HepG2 (cell line): ENCODE results near the gene GAS5. TPM values are rescaled to one million over a fixed set of nuclear protein-coding genes. Genes with fewer than 3 reads are reported as not detected.
A peak's percentile ranks its signal among the peaks of the same experiment; 100 is the strongest.

Experiments used
- AHR ChIP-seq: IDR thresholded peaks from 2 replicates; pipeline ENCODE4 v1.6.1; 2018; ENCODE audit warnings: missing genetic modification reagents, missing compliant biosample characterization
- EED ChIP-seq: sonication (generic); formaldehyde crosslinking; IDR thresholded peaks from 2 replicates; pipeline ENCODE4 v1.5.0; 2020; ENCODE audit warnings: mild to moderate bottlenecking, missing genetic modification reagents
- GZF1 ChIP-seq: sonication (generic); formaldehyde crosslinking; IDR thresholded peaks from 2 replicates; pipeline ENCODE4 v1.5.1; 2020; ENCODE audit warnings: mild to moderate bottlenecking, missing genetic modification reagents
- HNRNPUL1 ChIP-seq: fragments of 200-400 bp; formaldehyde crosslinking; IDR thresholded peaks from 2 replicates; pipeline ENCODE4 v1.6.1; 2017; ENCODE audit warnings: low read depth, mild to moderate bottlenecking, low read length, moderate library complexity
- IRX3 ChIP-seq: sonication (generic); formaldehyde crosslinking; IDR thresholded peaks from 2 replicates; pipeline ENCODE4 v1.8.1; 2023; ENCODE audit warnings: mild to moderate bottlenecking, low read depth, missing genetic modification reagents, borderline replicate concordance
- KDM5B ChIP-seq: sonication (generic); formaldehyde crosslinking; IDR thresholded peaks from 2 replicates; pipeline ENCODE4 v1.4.0; 2020; ENCODE audit warnings: missing genetic modification reagents, mild to moderate bottlenecking, borderline replicate concordance
- KLF15 ChIP-seq: sonication (generic); formaldehyde crosslinking; IDR thresholded peaks from 2 replicates; pipeline ENCODE4 v1.8.1; 2023; ENCODE audit warnings: borderline replicate concordance, mild to moderate bottlenecking, inconsistent platforms, missing genetic modification reagents, mixed read lengths
- MAF1 ChIP-seq: sonication (generic); formaldehyde crosslinking; IDR thresholded peaks from 2 replicates; pipeline ENCODE4 v1.5.0; 2020; ENCODE audit warnings: missing genetic modification reagents, borderline replicate concordance
- MTA3 ChIP-seq: sonication (generic); formaldehyde crosslinking; IDR thresholded peaks from 2 replicates; pipeline ENCODE4 v1.4.0; 2020; ENCODE audit warnings: missing genetic modification reagents
- MXD4 ChIP-seq: IDR thresholded peaks from 2 replicates; pipeline ENCODE4 v1.6.1; 2016; ENCODE audit warnings: mild to moderate bottlenecking, missing biosample characterization, missing genetic modification reagents
- POLR2G ChIP-seq: fragments of 200-400 bp; formaldehyde crosslinking; IDR thresholded peaks from 2 replicates; pipeline ENCODE4 v1.6.1; 2018; ENCODE audit warnings: mild to moderate bottlenecking, low read depth, low read length, moderate library complexity
- RFXAP ChIP-seq: sonication (generic); formaldehyde crosslinking; IDR thresholded peaks from 2 replicates; pipeline ENCODE4 v1.4.0; 2020; ENCODE audit warnings: missing genetic modification reagents, borderline replicate concordance
- RXRA ChIP-seq: sonication (generic); formaldehyde crosslinking; IDR thresholded peaks from 2 replicates; pipeline ENCODE4 v1.5.1; 2020; ENCODE audit warnings: missing genetic modification reagents
- SMARCE1 ChIP-seq: fragments of 450-650 bp; IDR thresholded peaks from 2 replicates; pipeline ENCODE4 v1.6.1; 2017; ENCODE audit warnings: borderline replicate concordance
- TOPORS ChIP-seq: sonication (generic); formaldehyde crosslinking; IDR thresholded peaks from 2 replicates; pipeline ENCODE4 v1.8.0; 2023; ENCODE audit warnings: mild to moderate bottlenecking, missing genetic modification reagents
- ZBTB38 ChIP-seq: sonication (generic); formaldehyde crosslinking; IDR thresholded peaks from 2 replicates; pipeline ENCODE4 v1.5.1; 2020; ENCODE audit warnings: mild to moderate bottlenecking, missing genetic modification reagents
- ZBTB8A ChIP-seq: sonication (generic); formaldehyde crosslinking; IDR thresholded peaks from 2 replicates; pipeline ENCODE4 v1.4.0; 2020; ENCODE audit warnings: mild to moderate bottlenecking, low read depth, missing genetic modification reagents, borderline replicate concordance
- ZFP1 ChIP-seq: IDR thresholded peaks from 2 replicates; pipeline ENCODE4 v1.6.1; 2016
- ZFP41 ChIP-seq: sonication (generic); formaldehyde crosslinking; IDR thresholded peaks from 2 replicates; pipeline ENCODE4 v1.4.0; 2020; ENCODE audit warnings: mild to moderate bottlenecking, missing genetic modification reagents, borderline replicate concordance
- ZFY ChIP-seq: sonication (generic); formaldehyde crosslinking; IDR thresholded peaks from 2 replicates; pipeline ENCODE4 v1.4.0; 2020; ENCODE audit warnings: missing genetic modification reagents
- ZNF121 ChIP-seq: sonication (generic); formaldehyde crosslinking; IDR thresholded peaks from 2 replicates; pipeline ENCODE4 v1.5.0; 2020; ENCODE audit warnings: mild to moderate bottlenecking, missing genetic modification reagents
- ZNF180 ChIP-seq: sonication (generic); formaldehyde crosslinking; IDR thresholded peaks from 2 replicates; pipeline ENCODE4 v1.4.0; 2020; ENCODE audit warnings: low read depth, missing genetic modification reagents, borderline replicate concordance
- ZNF251 ChIP-seq: sonication (generic); formaldehyde crosslinking; IDR thresholded peaks from 2 replicates; pipeline ENCODE4 v1.9.0; 2021; ENCODE audit warnings: mild to moderate bottlenecking, missing genetic modification reagents
- ZNF253 ChIP-seq: sonication (generic); formaldehyde crosslinking; IDR thresholded peaks from 2 replicates; pipeline ENCODE4 v1.8.0; 2022; ENCODE audit warnings: mild to moderate bottlenecking, missing genetic modification reagents, borderline replicate concordance
- ZNF263 ChIP-seq: sonication (generic); formaldehyde crosslinking; IDR thresholded peaks from 2 replicates; pipeline ENCODE4 v1.4.0; 2020; ENCODE audit warnings: missing genetic modification reagents
- ZNF282 ChIP-seq: fragments of 450-650 bp; IDR thresholded peaks from 2 replicates; pipeline ENCODE4 v1.6.1; 2018; ENCODE audit not compliant: partially characterized antibody
- ZNF383 ChIP-seq: sonication (generic); formaldehyde crosslinking; IDR thresholded peaks from 2 replicates; pipeline ENCODE4 v1.4.0; 2020; ENCODE audit warnings: missing genetic modification reagents, mild to moderate bottlenecking, borderline replicate concordance
- ZNF7 ChIP-seq: IDR thresholded peaks from 2 replicates; pipeline ENCODE4 v1.6.1; 2016; ENCODE audit warnings: missing biosample characterization, missing genetic modification reagents
- ZNF720 ChIP-seq: sonication (generic); formaldehyde crosslinking; IDR thresholded peaks from 2 replicates; pipeline ENCODE4 v1.4.0; 2020; ENCODE audit warnings: missing genetic modification reagents
- ZSCAN29 ChIP-seq: sonication (generic); formaldehyde crosslinking; conservative IDR thresholded peaks from 2 replicates; pipeline ENCODE4 v1.4.0; 2020; ENCODE audit warnings: mild to moderate bottlenecking, missing genetic modification reagents
- polyA plus RNA-seq, 8 experiments: library from polyadenylated mRNA; depleted of rRNA in 3 of 8; stranded (reverse) in 7 of 8; unstranded in 1 of 8; fragments of >200 nt; fragmentation: Illumina TruSeq in 4 of 8; extraction: Trizol in 4 of 8; gene quantifications; 2 replicates each; pipeline versions ENCODE4 v1.2.1 to v1.2.3, GENCODE V29; 2011 to 2016; ENCODE audit warnings: low read depth in 4 of 8, missing spikeins in 1 of 8, mixed read lengths in 1 of 8; ENCODE audit not compliant: insufficient read depth in 1 of 8
- total RNA-seq, 5 experiments: library from RNA; depleted of rRNA; stranded (reverse); fragments of >200 nt; fragmentation: Illumina TruSeq; extraction: Trizol; gene quantifications; 2 replicates each; pipeline ENCODE4 v1.2.3, GENCODE V29; 2016; ENCODE audit warnings: low read depth in 1 of 5
- TF ChIP-seq, protein P1 (sequence below): sonication (generic); formaldehyde crosslinking; IDR thresholded peaks from 2 replicates; pipeline ENCODE4 v1.5.0; 2020; ENCODE audit warnings: mild to moderate bottlenecking, missing genetic modification reagents, moderate library complexity
- TF ChIP-seq, protein P2 (sequence below): IDR thresholded peaks from 2 replicates; pipeline ENCODE4 v1.6.1; 2016; ENCODE audit warnings: mild to moderate bottlenecking, missing biosample characterization, missing genetic modification reagents

Gene GAS5
- total and polyA plus RNA-seq, 2 of the 13 experiments (the other 11 are each of a cell fraction or from before 2014, with no cell fraction given) = 352 to 738 TPM

DNA sequence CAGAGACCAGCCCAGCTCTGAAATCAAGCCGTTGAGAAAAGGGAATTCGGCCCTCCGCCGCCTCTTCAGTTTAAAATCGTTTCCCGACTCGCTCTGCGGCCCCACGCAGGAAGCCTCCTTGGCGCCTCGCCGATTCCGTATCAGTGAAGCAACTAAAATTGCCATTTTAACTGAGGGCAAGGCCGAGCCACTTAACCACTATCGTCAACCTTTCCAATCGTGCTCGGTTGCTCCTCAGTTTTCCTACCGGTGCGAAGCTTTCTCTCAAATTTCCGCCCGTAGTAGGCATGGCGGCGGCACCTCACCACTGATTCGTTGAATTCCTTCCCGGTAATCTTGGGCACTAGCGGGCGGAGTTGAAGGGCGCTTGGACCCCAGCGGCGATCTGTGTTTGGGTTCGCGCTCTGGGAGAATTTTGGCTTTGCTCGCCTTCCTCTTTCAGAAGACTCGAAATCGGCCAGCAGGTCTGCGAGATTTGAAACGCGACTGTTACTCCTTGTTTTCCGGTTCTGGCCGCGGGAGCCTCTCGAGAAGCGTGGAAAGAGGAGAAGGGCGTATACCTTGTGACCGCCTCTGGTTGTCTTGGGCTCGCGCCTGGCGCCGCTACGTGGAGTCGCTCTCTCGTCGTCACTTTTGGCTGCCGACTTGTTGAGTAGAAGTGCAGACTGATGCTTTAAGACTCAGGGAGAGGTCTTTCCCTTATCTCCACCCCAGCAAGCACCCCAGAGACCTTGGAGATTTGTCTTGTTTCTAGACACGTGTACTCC, 43.3 kb downstream of the GAS5 start, which contains the start of the genes CENPL and DARS2 (continued):
- TF ChIP-seq ZNF180 (CRISPR knock-in tag) (no peak), ZNF121 (no peak), ZNF7 (no peak), ZFP41 (CRISPR knock-in tag) (no peak), MXD4 (CRISPR knock-in tag) (no peak; the same call in 1 of the 2 replicates), ZNF383 (CRISPR knock-in tag) (no peak), ZNF263 (CRISPR knock-in tag) (no peak), GZF1 (CRISPR knock-in tag) (0 out of 2 replicates have a peak, but pooled peaks have one; percentile 5), ZSCAN29 (CRISPR knock-in tag) (no peak), RFXAP (CRISPR knock-in tag) (no peak; the same call in 1 of the 2 replicates), KLF15 (no peak), HNRNPUL1 (no peak), ZBTB38 (no peak), IRX3 (no peak), ZBTB8A (CRISPR knock-in tag) (no peak), ZNF253 (no peak), ZNF282 (no peak), ZFP1 (no peak), ZFY (CRISPR knock-in tag) (peak; percentile 91), POLR2G (peak; percentile 90), MAF1 (CRISPR knock-in tag) (no peak), SMARCE1 (no peak), MTA3 (CRISPR knock-in tag) (no peak), ZNF251 (CRISPR knock-in tag) (no peak), RXRA (peak; percentile 38; the same call in 1 of the 2 replicates), AHR (CRISPR knock-in tag) (no peak), KDM5B (CRISPR knock-in tag) (peak; percentile 65; the same call in 1 of the 2 replicates), TOPORS (CRISPR knock-in tag) (no peak), EED (no peak), ZNF720 (CRISPR knock-in tag) (no peak)
- TF ChIP-seq, protein P1, sequence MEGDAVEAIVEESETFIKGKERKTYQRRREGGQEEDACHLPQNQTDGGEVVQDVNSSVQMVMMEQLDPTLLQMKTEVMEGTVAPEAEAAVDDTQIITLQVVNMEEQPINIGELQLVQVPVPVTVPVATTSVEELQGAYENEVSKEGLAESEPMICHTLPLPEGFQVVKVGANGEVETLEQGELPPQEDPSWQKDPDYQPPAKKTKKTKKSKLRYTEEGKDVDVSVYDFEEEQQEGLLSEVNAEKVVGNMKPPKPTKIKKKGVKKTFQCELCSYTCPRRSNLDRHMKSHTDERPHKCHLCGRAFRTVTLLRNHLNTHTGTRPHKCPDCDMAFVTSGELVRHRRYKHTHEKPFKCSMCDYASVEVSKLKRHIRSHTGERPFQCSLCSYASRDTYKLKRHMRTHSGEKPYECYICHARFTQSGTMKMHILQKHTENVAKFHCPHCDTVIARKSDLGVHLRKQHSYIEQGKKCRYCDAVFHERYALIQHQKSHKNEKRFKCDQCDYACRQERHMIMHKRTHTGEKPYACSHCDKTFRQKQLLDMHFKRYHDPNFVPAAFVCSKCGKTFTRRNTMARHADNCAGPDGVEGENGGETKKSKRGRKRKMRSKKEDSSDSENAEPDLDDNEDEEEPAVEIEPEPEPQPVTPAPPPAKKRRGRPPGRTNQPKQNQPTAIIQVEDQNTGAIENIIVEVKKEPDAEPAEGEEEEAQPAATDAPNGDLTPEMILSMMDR (CRISPR knock-in tag) = no peak
- TF ChIP-seq, protein P2, sequence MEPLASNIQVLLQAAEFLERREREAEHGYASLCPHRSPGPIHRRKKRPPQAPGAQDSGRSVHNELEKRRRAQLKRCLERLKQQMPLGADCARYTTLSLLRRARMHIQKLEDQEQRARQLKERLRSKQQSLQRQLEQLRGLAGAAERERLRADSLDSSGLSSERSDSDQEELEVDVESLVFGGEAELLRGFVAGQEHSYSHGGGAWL (CRISPR knock-in tag) = no peak; the same call in none of the 2 replicates
